Osteocyte (in vitro differentiated cells): ENCODE data around the gene RAB31. TPM values are rescaled to one million over a fixed set of nuclear protein-coding genes. Genes with fewer than 3 reads are reported as not detected.

Experiments
- DNase-seq: peaks from one replicate; pipeline ENCODE4 v3.0.0; 2021; ENCODE audit warnings: mixed read lengths; ENCODE audit not compliant: unreplicated experiment; ENCODE audit errors: extremely low spot score
- H3K27ac Mint-ChIP-seq: one replicate; pipeline ENCODE4 v1.8.0; 2021; ENCODE audit warnings: mild to moderate bottlenecking, mixed read lengths; ENCODE audit not compliant: unreplicated experiment
- H3K27me3 Mint-ChIP-seq: one replicate; pipeline ENCODE4 v1.8.0; 2021; ENCODE audit warnings: mixed read lengths; ENCODE audit not compliant: unreplicated experiment
- H3K36me3 Mint-ChIP-seq: one replicate; pipeline ENCODE4 v1.8.0; 2021; ENCODE audit warnings: mixed read lengths; ENCODE audit not compliant: unreplicated experiment
- H3K4me1 Mint-ChIP-seq: one replicate; pipeline ENCODE4 v1.8.0; 2021; ENCODE audit warnings: mixed read lengths; ENCODE audit not compliant: unreplicated experiment
- H3K4me3 Mint-ChIP-seq: one replicate; pipeline ENCODE4 v1.8.0; 2021; ENCODE audit warnings: mild to moderate bottlenecking, moderate library complexity, mixed read lengths; ENCODE audit not compliant: unreplicated experiment
- H3K9me3 Mint-ChIP-seq: one replicate; pipeline ENCODE4 v1.8.0; 2021; ENCODE audit warnings: mixed read lengths; ENCODE audit not compliant: unreplicated experiment
- total RNA-seq: library from RNA; stranded (reverse); gene quantifications from 2 replicates; pipeline ENCODE4 v1.2.1, GENCODE V29; 2021
- TF ChIP-seq, protein P1 (sequence below): fragments of 200-600 bp; sonication (generic); IDR thresholded peaks from 2 replicates; pipeline ENCODE4 v1.5.0; 2021; ENCODE audit warnings: antibody characterized with exemption, mild to moderate bottlenecking, moderate library complexity

Gene RAB31
- total RNA-seq, 1 donor from 2014 or later: 90.8 TPM

DNA sequence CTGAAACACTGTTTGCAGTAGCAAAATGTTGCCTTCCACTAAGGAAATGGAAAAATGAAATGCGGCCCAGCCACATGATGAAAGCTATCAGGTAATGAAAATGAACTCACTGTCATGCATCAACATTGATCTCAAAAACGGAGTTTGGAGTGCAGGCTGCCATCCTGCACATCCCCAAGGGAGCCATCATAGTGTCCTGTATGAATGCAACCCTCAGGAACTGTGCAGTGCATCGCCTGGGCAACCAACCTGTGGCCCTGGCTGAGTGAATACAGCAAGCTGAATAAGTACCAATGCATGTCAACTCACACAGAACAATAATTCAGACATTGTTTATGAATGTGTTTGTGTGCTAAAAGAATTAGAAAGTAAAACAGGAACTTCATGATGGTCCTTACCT lies 154.6 kb downstream of the RAB31 start:
- H3K4me1 Mint-ChIP-seq: no peaks in the 10 kb centered on the region
- H3K27me3 Mint-ChIP-seq: no peaks in the 10 kb centered on the region

DNA sequence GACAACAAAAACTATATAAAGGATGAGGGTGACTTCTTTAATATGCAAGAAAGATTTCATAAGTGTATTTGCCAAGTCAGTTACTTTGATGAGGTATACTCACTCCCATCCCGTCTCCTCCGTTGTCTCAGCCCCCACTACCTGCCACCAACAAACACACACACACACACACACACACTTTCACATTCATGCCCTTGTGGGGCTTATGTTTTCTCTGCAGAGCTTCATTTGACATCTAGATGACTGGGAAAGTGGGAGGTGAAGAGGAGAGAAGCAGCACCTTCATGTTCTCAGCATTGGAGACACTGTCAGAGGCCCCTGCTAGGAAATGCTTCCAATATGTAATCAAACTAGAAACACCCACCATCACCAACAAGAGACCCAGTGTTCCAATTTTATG lies 155.2 kb downstream of the RAB31 start:
- no peak overlapping the region for H3K4me3 Mint-ChIP-seq
- H3K9me3 Mint-ChIP-seq: peaks cover 9% of the 10 kb centered on the region
- DNase-seq: no peak
- H3K4me1 Mint-ChIP-seq: no peaks in the 10 kb centered on the region
- H3K27me3 Mint-ChIP-seq: no peaks in the 10 kb centered on the region
- peaks cover 38% of the 10 kb centered on the region for H3K36me3 Mint-ChIP-seq
- no peak overlapping the region for H3K27ac Mint-ChIP-seq
- TF ChIP-seq, protein P1, sequence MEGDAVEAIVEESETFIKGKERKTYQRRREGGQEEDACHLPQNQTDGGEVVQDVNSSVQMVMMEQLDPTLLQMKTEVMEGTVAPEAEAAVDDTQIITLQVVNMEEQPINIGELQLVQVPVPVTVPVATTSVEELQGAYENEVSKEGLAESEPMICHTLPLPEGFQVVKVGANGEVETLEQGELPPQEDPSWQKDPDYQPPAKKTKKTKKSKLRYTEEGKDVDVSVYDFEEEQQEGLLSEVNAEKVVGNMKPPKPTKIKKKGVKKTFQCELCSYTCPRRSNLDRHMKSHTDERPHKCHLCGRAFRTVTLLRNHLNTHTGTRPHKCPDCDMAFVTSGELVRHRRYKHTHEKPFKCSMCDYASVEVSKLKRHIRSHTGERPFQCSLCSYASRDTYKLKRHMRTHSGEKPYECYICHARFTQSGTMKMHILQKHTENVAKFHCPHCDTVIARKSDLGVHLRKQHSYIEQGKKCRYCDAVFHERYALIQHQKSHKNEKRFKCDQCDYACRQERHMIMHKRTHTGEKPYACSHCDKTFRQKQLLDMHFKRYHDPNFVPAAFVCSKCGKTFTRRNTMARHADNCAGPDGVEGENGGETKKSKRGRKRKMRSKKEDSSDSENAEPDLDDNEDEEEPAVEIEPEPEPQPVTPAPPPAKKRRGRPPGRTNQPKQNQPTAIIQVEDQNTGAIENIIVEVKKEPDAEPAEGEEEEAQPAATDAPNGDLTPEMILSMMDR: no peak

More for the DNA sequence above, 154.6 kb downstream of the RAB31 start:
- Mint-ChIP-seq H3K9me3 (peaks cover 9% of the 10 kb centered on the region), H3K4me3 (no peak overlapping the region), H3K36me3 (peaks cover 38% of the 10 kb centered on the region), H3K27ac (no peak overlapping the region)
- TF ChIP-seq, protein P1: no peak
- DNase-seq: no peak

DNA sequence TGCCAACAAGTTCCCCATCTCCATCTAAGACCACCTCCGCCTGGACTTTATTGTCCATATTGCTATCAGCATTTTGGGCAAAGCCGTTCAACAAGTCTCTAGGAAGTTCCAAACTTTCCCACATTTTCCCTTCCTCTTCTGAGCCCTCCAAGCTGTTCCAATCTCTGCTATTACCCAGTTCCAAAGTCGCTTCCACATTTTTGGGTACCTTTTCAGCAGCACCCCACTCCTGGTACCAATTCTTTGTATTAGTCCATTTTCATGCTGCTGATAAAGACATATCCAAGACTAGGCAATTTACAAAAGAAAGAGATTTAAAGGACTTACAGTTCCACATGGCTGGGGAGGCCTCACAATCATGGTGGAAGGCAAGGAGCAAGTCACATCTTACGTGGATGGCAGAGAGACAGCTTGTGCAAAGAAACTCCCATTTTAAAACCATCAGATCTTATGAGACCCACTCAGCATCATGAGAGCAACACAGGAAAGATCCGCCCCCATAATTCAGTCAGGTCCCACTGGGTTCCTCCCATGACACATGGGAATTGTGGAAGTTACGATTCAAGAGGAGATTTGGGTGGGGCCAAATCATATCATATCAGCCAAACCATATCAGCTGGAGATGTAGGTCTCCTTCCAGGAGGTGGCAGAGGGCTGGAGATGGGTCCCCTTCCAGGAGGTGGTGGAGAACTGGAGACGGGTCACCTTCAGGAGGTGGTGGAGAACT lies 157.8 kb downstream of the RAB31 start:
- Mint-ChIP-seq H3K27ac (no peak overlapping the region), H3K27me3 (no peaks in the 10 kb centered on the region), H3K36me3 (peaks cover 22% of the 10 kb centered on the region), H3K9me3 (peaks cover 9% of the 10 kb centered on the region), H3K4me3 (no peak overlapping the region), H3K4me1 (peaks cover 13% of the 10 kb centered on the region)
- TF ChIP-seq, protein P1: no peak
- DNase-seq: no peak

DNA sequence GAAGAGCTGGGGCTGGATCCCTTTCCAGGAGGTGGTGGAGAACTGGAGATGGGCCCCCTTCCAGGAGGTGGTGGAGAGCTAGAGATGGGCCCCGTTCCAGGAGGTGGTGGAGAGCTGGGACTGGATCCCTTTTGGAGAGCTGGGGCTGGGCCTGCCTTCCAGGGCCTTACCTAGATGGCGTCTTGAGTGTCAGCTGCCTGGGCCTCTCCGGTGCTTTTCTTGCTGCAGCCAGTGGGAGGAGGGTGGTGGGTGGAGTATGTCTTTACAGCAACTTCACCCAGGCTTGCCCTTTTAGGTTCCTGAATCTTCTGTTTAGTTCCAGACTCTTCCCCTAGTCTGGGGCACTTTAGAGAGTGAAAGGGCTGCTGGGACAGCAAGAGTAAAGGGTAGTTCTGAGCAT lies 158.5 kb downstream of the RAB31 start:
- TF ChIP-seq, protein P1: no peak
- Mint-ChIP-seq H3K9me3 (peaks cover 9% of the 10 kb centered on the region), H3K36me3 (peaks cover 16% of the 10 kb centered on the region), H3K4me1 (peaks cover 13% of the 10 kb centered on the region), H3K4me3 (no peak overlapping the region), H3K27me3 (no peaks in the 10 kb centered on the region), H3K27ac (no peak overlapping the region)
- DNase-seq: no peak

DNA sequence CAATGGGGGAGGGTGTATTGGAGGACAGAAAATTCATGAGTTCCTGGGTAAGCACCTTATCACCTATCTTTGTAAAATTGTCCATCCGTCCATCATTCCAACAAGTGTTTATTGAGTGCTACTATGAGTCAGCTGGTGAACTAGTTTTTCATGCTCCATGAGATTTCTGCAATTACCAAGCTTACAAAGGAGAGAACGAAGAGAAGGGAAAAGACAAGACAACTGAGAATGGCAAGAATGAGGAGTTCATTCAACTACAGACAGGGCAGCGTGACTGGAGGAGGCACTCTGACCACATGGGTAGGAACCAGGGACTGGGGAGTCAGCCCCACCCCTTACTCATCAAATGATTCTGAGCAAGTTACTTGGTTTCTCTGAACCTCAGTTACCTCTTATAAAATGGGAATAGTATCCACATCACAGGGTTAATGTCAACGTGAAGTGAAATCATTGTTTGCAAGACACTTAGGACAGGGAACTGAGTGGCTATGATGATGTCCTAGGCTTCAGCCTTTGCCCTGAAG lies 159.0 kb downstream of the RAB31 start:
- Mint-ChIP-seq H3K9me3 (peaks cover 9% of the 10 kb centered on the region), H3K4me3 (no peak overlapping the region), H3K4me1 (peaks cover 13% of the 10 kb centered on the region), H3K27me3 (no peaks in the 10 kb centered on the region), H3K36me3 (peaks cover 14% of the 10 kb centered on the region), H3K27ac (no peak overlapping the region)
- no peak for DNase-seq
- TF ChIP-seq, protein P1: no peak
